Adrenal gland (tissue), 5 donors: ENCODE measurements around the gene EXOC6B.

Experiments
- POLR2A ChIP-seq, 2 donors: fragments of 450-650 bp; IDR thresholded peaks; one replicate each; pipeline ENCODE4 v1.6.1; 2017; ENCODE audit warnings: antibody characterized with exemption in 2 of 2, mild to moderate bottlenecking in 2 of 2, moderate library complexity in 1 of 2
- TF ChIP-seq, protein P1 (sequence below), 6 experiments: fragments of 450-650 bp in 4 of 6; fragments of 200-600 bp in 2 of 6; sonication (generic) in 1 of 6; IDR thresholded peaks; 1 replicate in 5 of 6; 2 replicates in 1 of 6; pipeline versions ENCODE4 v1.5.1 to v1.8.0; 2016 to 2021; ENCODE audit warnings: antibody characterized with exemption in 6 of 6, mild to moderate bottlenecking in 2 of 6, moderate library complexity in 1 of 6
- donor health status: DM: no; HTN: no; CAD: no.

DNA sequence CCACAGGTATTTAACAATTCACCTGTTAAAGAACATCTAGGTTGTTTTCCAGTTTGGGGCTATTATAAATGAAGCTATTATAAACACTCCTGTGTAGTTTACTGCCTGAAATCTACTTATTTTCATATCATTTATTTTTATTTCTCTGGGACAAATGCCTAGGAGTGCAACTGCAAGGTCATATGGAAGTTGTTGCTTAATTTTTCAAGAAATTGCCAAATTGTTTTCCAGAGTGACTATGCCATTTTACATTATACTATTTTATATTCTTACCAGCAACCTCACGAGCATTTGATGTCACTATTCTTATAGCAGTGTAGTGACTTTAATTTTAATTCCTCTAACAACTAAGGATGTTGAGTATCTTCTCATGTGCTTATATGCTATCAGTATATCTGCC, 298.4 kb downstream of the EXOC6B start:
- TF ChIP-seq, protein P1, sequence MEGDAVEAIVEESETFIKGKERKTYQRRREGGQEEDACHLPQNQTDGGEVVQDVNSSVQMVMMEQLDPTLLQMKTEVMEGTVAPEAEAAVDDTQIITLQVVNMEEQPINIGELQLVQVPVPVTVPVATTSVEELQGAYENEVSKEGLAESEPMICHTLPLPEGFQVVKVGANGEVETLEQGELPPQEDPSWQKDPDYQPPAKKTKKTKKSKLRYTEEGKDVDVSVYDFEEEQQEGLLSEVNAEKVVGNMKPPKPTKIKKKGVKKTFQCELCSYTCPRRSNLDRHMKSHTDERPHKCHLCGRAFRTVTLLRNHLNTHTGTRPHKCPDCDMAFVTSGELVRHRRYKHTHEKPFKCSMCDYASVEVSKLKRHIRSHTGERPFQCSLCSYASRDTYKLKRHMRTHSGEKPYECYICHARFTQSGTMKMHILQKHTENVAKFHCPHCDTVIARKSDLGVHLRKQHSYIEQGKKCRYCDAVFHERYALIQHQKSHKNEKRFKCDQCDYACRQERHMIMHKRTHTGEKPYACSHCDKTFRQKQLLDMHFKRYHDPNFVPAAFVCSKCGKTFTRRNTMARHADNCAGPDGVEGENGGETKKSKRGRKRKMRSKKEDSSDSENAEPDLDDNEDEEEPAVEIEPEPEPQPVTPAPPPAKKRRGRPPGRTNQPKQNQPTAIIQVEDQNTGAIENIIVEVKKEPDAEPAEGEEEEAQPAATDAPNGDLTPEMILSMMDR (IDR thresholded peaks at IDR 0.05), result no peak
- TF ChIP-seq POLR2A (IDR thresholded peaks at IDR 0.05), result no peak
